DMS53 (cell line): Measurements from ENCODE around the gene CFAP410.
"Not testable (repeated sequence)": the region's sequence is repeated elsewhere in the genome, so short reads cannot be mapped to it uniquely, and the experiment has no call there.

Experiments
- DNase-seq: peaks from one replicate; lab custom pipeline; 2025; lab: John Stamatoyannopoulos, UW

The CFAP410 gene

GRCh38 chr21:44368711-44369446 lies 29.7 kb upstream of the CFAP410 start:
- peak; percentile 56 for DNase-seq

GRCh38 chr21:44366586-44367211 lies 27.5 kb upstream of the CFAP410 start:
- DNase-seq: no peak

GRCh38 chr21:44365967-44366585 lies 26.9 kb upstream of the CFAP410 start:
- no peak for DNase-seq

- DNase-seq: no peak
Measured at GRCh38 chr21:44365251-44365966, 26.2 kb upstream of the CFAP410 start.

- no peak for DNase-seq
Measured at GRCh38 chr21:44364151-44365053, 25.2 kb upstream of the CFAP410 start.

- no peak for DNase-seq
Measured at GRCh38 chr21:44363278-44363677, 24.1 kb upstream of the CFAP410 start.

- not testable (repeated sequence) for DNase-seq
Measured at GRCh38 chr21:44361903-44362302, 22.7 kb upstream of the CFAP410 start.

GRCh38 chr21:44360159-44360558 lies 21.0 kb upstream of the CFAP410 start:
- no peak for DNase-seq

- no peak for DNase-seq
Measured at GRCh38 chr21:44359396-44359795, 20.2 kb upstream of the CFAP410 start.

GRCh38 chr21:44357064-44357837 lies 18.1 kb upstream of the CFAP410 start:
- DNase-seq: no peak

GRCh38 chr21:44356636-44357035 lies 17.4 kb upstream of the CFAP410 start:
- DNase-seq: no peak

GRCh38 chr21:44356160-44356559 lies 17.0 kb upstream of the CFAP410 start:
- DNase-seq: no peak

GRCh38 chr21:44354775-44355771 lies 15.9 kb upstream of the CFAP410 start:
- no peak for DNase-seq

- DNase-seq: no peak
Measured at GRCh38 chr21:44354001-44354405, 14.8 kb upstream of the CFAP410 start.

- DNase-seq: peak; percentile 19
Measured at GRCh38 chr21:44353191-44353970, 14.2 kb upstream of the CFAP410 start, which contains the start of gene TRPM2. Gene TRPM2, plus strand, starts transcription at chr21:44353621. Its CDS starts 80 bp downstream, at chr21:44353701.

- no peak for DNase-seq
Measured at GRCh38 chr21:44352253-44352860, 13.2 kb upstream of the CFAP410 start.

GRCh38 chr21:44351535-44352252 lies 12.5 kb upstream of the CFAP410 start:
- DNase-seq: no peak
